H1 (cell line): ENCODE results near the gene MDC1. TPM values are rescaled to one million over a fixed set of nuclear protein-coding genes. Genes with fewer than 3 reads are reported as not detected.

Source experiments
- CTCF ChIA-PET: fragments of 300-600 bp; sonication (Branson Sonifier 250); formaldehyde crosslinking; loops from one replicate; lab custom pipeline; 2021; ENCODE audit not compliant: partially characterized antibody; lab: Charles Lee
- POLR2A ChIA-PET: fragments of 300-600 bp; sonication (Branson Sonifier 250); formaldehyde crosslinking; loops from one replicate; lab custom pipeline; 2021; ENCODE audit warnings: inconsistent platforms; ENCODE audit not compliant: partially characterized antibody; lab: Charles Lee
- DNase-seq, 2 experiments: peaks; one replicate each; pipeline versions ENCODE4 v3.0.0 to v3.0.0-alpha.2; 2010 to 2022; ENCODE audit warnings: low spot score in 2 of 2, low read depth in 1 of 2, mixed read lengths in 1 of 2
- FAIRE-seq: peaks from 2 replicates; lab custom pipeline; 2011; peaks lifted over from hg19 to GRCh38; lab: Jason Lieb, UNC
- H2AFZ ChIP-seq: 2 replicates; pipeline ENCODE4 v1.8.1; 2012; ENCODE audit warnings: low read length, inconsistent platforms
- H2AK5ac ChIP-seq: 2 replicates; pipeline ENCODE4 v1.6.1; 2013; ENCODE audit warnings: low read depth, low read length
- H2BK120ac ChIP-seq: replicated peaks from 2 replicates; pipeline ENCODE3; 2013; ENCODE audit warnings: low read depth, low read length, inconsistent platforms
- H2BK12ac ChIP-seq: 2 replicates; pipeline ENCODE4 v1.6.1; 2013; ENCODE audit warnings: low read depth, low read length
- H2BK15ac ChIP-seq: 2 replicates; pipeline ENCODE4 v1.6.1; 2013; ENCODE audit warnings: low read length
- H2BK20ac ChIP-seq: 2 replicates; pipeline ENCODE4 v1.6.1; 2013; ENCODE audit warnings: low read length
- H2BK5ac ChIP-seq: 2 replicates; pipeline ENCODE4 v1.6.1; 2013; ENCODE audit warnings: low read depth, low read length
- H3K14ac ChIP-seq: 2 replicates; pipeline ENCODE4 v1.6.1; 2013; ENCODE audit warnings: inconsistent platforms; ENCODE audit not compliant: insufficient read length
- H3K18ac ChIP-seq: 2 replicates; pipeline ENCODE4 v1.6.1; 2013; ENCODE audit warnings: low read length; ENCODE audit errors: extremely low read depth
- H3K23ac ChIP-seq: 2 replicates; pipeline ENCODE4 v1.6.1; 2013; ENCODE audit warnings: inconsistent platforms; ENCODE audit not compliant: insufficient read length
- H3K23me2 ChIP-seq: 2 replicates; pipeline ENCODE4 v1.6.1; 2013; ENCODE audit warnings: low read depth, low read length
- H3K27ac ChIP-seq: 2 replicates; pipeline ENCODE4 v1.6.1; 2011; ENCODE audit warnings: low read depth, low read length, inconsistent platforms
- H3K27me3 ChIP-seq, 4 experiments: replicated peaks in 1 of 4; 1 replicate in 1 of 4; 2 replicates in 3 of 4; pipeline versions ENCODE4 v1.6.1 to v1.8.1; 2011 to 2013; ENCODE audit warnings: low read length in 3 of 4, mild to moderate bottlenecking in 3 of 4, inconsistent platforms in 2 of 4, mixed read lengths in 2 of 4, moderate library complexity in 1 of 4; ENCODE audit not compliant: control insufficient read depth in 3 of 4, insufficient read depth in 3 of 4; ENCODE audit errors: extremely low read depth in 1 of 4
- H3K36me3 ChIP-seq, 4 experiments: 2 replicates each; pipeline versions ENCODE4 v1.6.1 to v1.8.1; 2011 to 2013; ENCODE audit warnings: mild to moderate bottlenecking in 4 of 4, low read length in 3 of 4, moderate library complexity in 2 of 4, control low read depth in 1 of 4, inconsistent platforms in 1 of 4; ENCODE audit not compliant: insufficient read depth in 4 of 4, control insufficient read depth in 2 of 4
- H3K4ac ChIP-seq: replicated peaks from 2 replicates; pipeline ENCODE3; 2013; ENCODE audit warnings: low read length, low read depth, mixed read lengths, inconsistent platforms; ENCODE audit not compliant: insufficient read length
- H3K4me1 ChIP-seq, 4 experiments: replicated peaks in 1 of 4; 1 replicate in 1 of 4; 2 replicates in 3 of 4; pipeline versions ENCODE4 v1.6.1 to v1.8.1; 2011 to 2013; ENCODE audit warnings: low read length in 3 of 4, inconsistent platforms in 2 of 4, mixed read lengths in 1 of 4; ENCODE audit not compliant: insufficient read depth in 4 of 4, control insufficient read depth in 3 of 4
- H3K4me2 ChIP-seq, 2 experiments: 2 replicates each; pipeline versions ENCODE4 v1.6.1 to v1.8.1; 2011 to 2013; ENCODE audit warnings: low read depth in 2 of 2, low read length in 2 of 2, control low read depth in 1 of 2, inconsistent platforms in 1 of 2, mild to moderate bottlenecking in 1 of 2; ENCODE audit not compliant: insufficient read depth in 1 of 2
- H3K4me3 ChIP-seq, 4 experiments: fragments of 200-600, 300-600 bp in 1 of 4; sonication (generic), shearing (Covaris generic), sonication (Bioruptor Twin) in 1 of 4; 2 replicates each; pipeline versions ENCODE4 v1.5.1 to v1.8.1; 2011 to 2016; ENCODE audit warnings: low read length in 4 of 4, low read depth in 3 of 4, control low read depth in 2 of 4, inconsistent platforms in 2 of 4, mild to moderate bottlenecking in 2 of 4, mixed read lengths in 1 of 4, moderate library complexity in 1 of 4; ENCODE audit not compliant: insufficient read depth in 2 of 4; ENCODE audit errors: extremely low read depth in 1 of 4
- H3K56ac ChIP-seq: replicated peaks from 2 replicates; pipeline ENCODE3; 2013; ENCODE audit warnings: low read depth, mild to moderate bottlenecking, mixed read lengths, low read length, inconsistent platforms; ENCODE audit not compliant: insufficient read length
- H3K79me1 ChIP-seq: 2 replicates; pipeline ENCODE4 v1.6.1; 2013; ENCODE audit warnings: low read depth, low read length, control low read depth
- H3K79me2 ChIP-seq, 2 experiments: 2 replicates each; pipeline versions ENCODE4 v1.6.1 to v1.8.1; 2012 to 2013; ENCODE audit warnings: low read length in 2 of 2, mild to moderate bottlenecking in 2 of 2, inconsistent platforms in 1 of 2; ENCODE audit not compliant: insufficient read depth in 2 of 2, control insufficient read depth in 1 of 2
- H3K9ac ChIP-seq, 4 experiments: replicated peaks in 1 of 4; 1 replicate in 1 of 4; 2 replicates in 3 of 4; pipeline versions ENCODE4 v1.6.1 to v1.8.1; 2011 to 2013; ENCODE audit warnings: low read depth in 3 of 4, low read length in 3 of 4, control low read depth in 2 of 4, mild to moderate bottlenecking in 2 of 4, moderate library complexity in 2 of 4, inconsistent platforms in 1 of 4; ENCODE audit errors: extremely low read depth in 1 of 4
- H3K9me3 ChIP-seq, 2 experiments: 2 replicates each; pipeline versions ENCODE4 v1.6.1 to v1.8.1; 2012 to 2013; ENCODE audit warnings: mild to moderate bottlenecking in 2 of 2, moderate library complexity in 2 of 2, control low read depth in 1 of 2, inconsistent platforms in 1 of 2, low read depth in 1 of 2, low read length in 1 of 2, mixed read lengths in 1 of 2; ENCODE audit not compliant: insufficient read depth in 2 of 2
- H4K20me1 ChIP-seq, 2 experiments: replicated peaks in 1 of 2; 2 replicates each; pipeline versions ENCODE3 to v1.8.1; 2011 to 2013; ENCODE audit warnings: inconsistent platforms in 2 of 2, low read length in 2 of 2, mild to moderate bottlenecking in 1 of 2; ENCODE audit not compliant: insufficient read depth in 2 of 2, control insufficient read depth in 1 of 2
- H4K5ac ChIP-seq: 2 replicates; pipeline ENCODE4 v1.6.1; 2013; ENCODE audit warnings: low read length, low read depth, mixed read lengths, inconsistent platforms; ENCODE audit not compliant: insufficient read length
- H4K8ac ChIP-seq: 2 replicates; pipeline ENCODE4 v1.8.0; 2013; ENCODE audit warnings: mild to moderate bottlenecking, moderate library complexity, low read length, inconsistent platforms; ENCODE audit not compliant: insufficient read depth; ENCODE audit errors: extremely low read depth
- H4K91ac ChIP-seq: replicated peaks from 2 replicates; pipeline ENCODE3; 2013; ENCODE audit warnings: low read length, mixed read lengths, inconsistent platforms; ENCODE audit not compliant: insufficient read length
- BRCA1 ChIP-seq: IDR thresholded peaks from 2 replicates; pipeline ENCODE4 v1.6.1; 2012; ENCODE audit warnings: low read depth, low read length, improper control_type of control experiment
- CEBPB ChIP-seq: IDR thresholded peaks from 2 replicates; pipeline ENCODE4 v1.6.1; 2012; ENCODE audit warnings: low read depth, low read length
- EGR1 ChIP-seq: IDR thresholded peaks from 2 replicates; pipeline ENCODE4 v1.6.1; 2011; ENCODE audit warnings: low read depth, low read length, borderline replicate concordance
- FOSL1 ChIP-seq: IDR thresholded peaks from 2 replicates; pipeline ENCODE4 v1.6.1; 2011; ENCODE audit warnings: mild to moderate bottlenecking, low read depth, low read length, moderate library complexity; ENCODE audit not compliant: insufficient read depth
- HDAC6 ChIP-seq: IDR thresholded peaks from one replicate; pipeline ENCODE4 v1.7.1; 2012; ENCODE audit warnings: low read depth, mild to moderate bottlenecking, inconsistent platforms, low read length, moderate library complexity
- KDM1A ChIP-seq: fragments of 200-600, 300-600 bp; sonication (generic); IDR thresholded peaks from 2 replicates; pipeline ENCODE4 v1.7.1; 2016; ENCODE audit warnings: mild to moderate bottlenecking, low read length, borderline replicate concordance
- KDM4A ChIP-seq: IDR thresholded peaks from one replicate; pipeline ENCODE4 v1.7.1; 2012; ENCODE audit warnings: low read depth, mild to moderate bottlenecking, moderate library complexity, low read length, inconsistent platforms; ENCODE audit not compliant: severe bottlenecking
- MAFK ChIP-seq: IDR thresholded peaks from 2 replicates; pipeline ENCODE4 v1.6.1; 2012; ENCODE audit warnings: low read depth, mild to moderate bottlenecking, improper control_type of control experiment, low read length
- NRF1 ChIP-seq: IDR thresholded peaks from 2 replicates; pipeline ENCODE4 v1.6.1; 2011; ENCODE audit warnings: mild to moderate bottlenecking, low read depth, low read length, improper control_type of control experiment
- POLR2A ChIP-seq, 2 experiments: IDR thresholded peaks; 1 replicate in 1 of 2; 2 replicates in 1 of 2; pipeline ENCODE4 v1.6.1; 2011; ENCODE audit warnings: low read depth in 2 of 2, low read length in 2 of 2, mild to moderate bottlenecking in 2 of 2; ENCODE audit errors: control extremely low read depth in 1 of 2
- RBBP5 ChIP-seq: IDR thresholded peaks from 2 replicates; pipeline ENCODE4 v1.7.1; 2012; ENCODE audit warnings: low read depth, mild to moderate bottlenecking, inconsistent platforms, low read length, moderate library complexity, borderline replicate concordance
- SIRT6 ChIP-seq: IDR thresholded peaks from one replicate; pipeline ENCODE4 v1.7.1; 2012; ENCODE audit warnings: low read length, inconsistent platforms
- WGBS, 2 experiments: shearing (Covaris generic) in 1 of 2; methylation state at CpG; one replicate each; pipeline versions ENCODE4 v1.1.6 to v1.1.7; 2013 to 2015; ENCODE audit warnings: low lambda C conversion rate in 2 of 2, mixed read lengths in 2 of 2, inconsistent platforms in 1 of 2, low coverage in 1 of 2, missing lambda C conversion rate in 1 of 2; ENCODE audit not compliant: insufficient replicate concordance in 2 of 2, insufficient coverage in 1 of 2, insufficient read length in 1 of 2; ENCODE audit errors: extremely low coverage in 1 of 2, missing lambda C conversion rate in 1 of 2; 5-methylcytosine and 5-hydroxymethylcytosine counted together
- polyA plus RNA-seq, 7 experiments: library from polyadenylated mRNA; depleted of rRNA in 3 of 7; stranded (reverse) in 5 of 7; unstranded in 2 of 7; fragments of >200 nt in 5 of 7; fragments of 200-250 nt in 2 of 7; gene quantifications; 1 replicate in 5 of 7; 2 replicates in 1 of 7; 4 replicates in 1 of 7; pipeline versions ENCODE4 v1.2.1 to v1.2.3, GENCODE V29; 2011 to 2013; ENCODE audit warnings: missing spikeins in 2 of 7, mixed read lengths in 2 of 7
- total RNA-seq: library from RNA; stranded (reverse); fragmentation: NEBNext Ultra II Directional; extraction: Animal tissue kit (Norgen Biotek cat#: 25700); gene quantifications from 2 replicates; pipeline ENCODE4 v1.2.1, GENCODE V29; 2021

Gene MDC1
- total and polyA plus RNA-seq, 2 of the 8 experiments (the other 6 are each of a cell fraction or from before 2014, with no cell fraction given), result 29.9 to 81.1 TPM

- Histone ChIP-seq H3K27ac (no peak within 1 kb of the TSS; the same call in none of the 2 replicates), H3K27me3 (no peaks in the 10 kb centered on the region), H4K8ac (peak within 1 kb of the TSS; percentile 62; the same call in 1 of the 2 replicates), H2BK120ac (no peak within 1 kb of the TSS), H3K18ac (peak within 1 kb of the TSS; percentile 98), H2BK20ac (0 out of 2 replicates have a peak within 1 kb of the TSS, but pooled peaks have one; percentile 15), H3K36me3 (no peaks in the 10 kb centered on the region; a peak in 1 of 8 replicates), H2AFZ (peak within 1 kb of the TSS; percentile 80), H3K4me3 (peak within 1 kb of the TSS; percentile 86 to 92 (median 88)), H3K9ac (peak within 1 kb of the TSS in 3 of 4 experiments; percentile 46 to 87 (median 58); a peak in 6 of 7 replicates), H4K91ac (peak within 1 kb of the TSS; percentile 99), H4K20me1 (no peaks in the 10 kb centered on the region), H3K14ac (no peak within 1 kb of the TSS), H2BK12ac (peak within 1 kb of the TSS; percentile 89; the same call in 1 of the 2 replicates), H2BK5ac (peak within 1 kb of the TSS; percentile 97), H3K4me2 (peak within 1 kb of the TSS; percentile 82 to 94), H3K23ac (no peak within 1 kb of the TSS), H3K79me1 (0 out of 2 replicates have a peak, but pooled peaks cover 4% of the 10 kb centered on the region), H3K4me1 (peaks cover 0 to 23% (median 17%) of the 10 kb centered on the region in 4 experiments; a peak in 6 of 7 replicates), H2BK15ac (peak within 1 kb of the TSS; percentile 92; the same call in 1 of the 2 replicates), H2AK5ac (peak within 1 kb of the TSS; percentile 69; the same call in 1 of the 2 replicates), H3K9me3 (no peaks in the 10 kb centered on the region), H3K56ac (peak within 1 kb of the TSS; percentile 95), H3K23me2 (peaks cover 13% of the 10 kb centered on the region), H4K5ac (peak within 1 kb of the TSS; percentile 100), H3K79me2 (peaks cover 0 to 3% of the 10 kb centered on the region in 2 experiments; a peak in 1 of 4 replicates), H3K4ac (peak within 1 kb of the TSS; percentile 66)
- POLR2A ChIA-PET, result interaction anchor here (0.9 to 26.7 kb wide), 10 partner anchors 9 to 80 kb away, joined by 3 to 732 read pairs (median 6); partner anchors contain the start of genes DHX16, FLOT1, IER3 and MDC1
- WGBS, 2 experiments, result 4% methylated on average over 26 of the region's 40 CpGs; no CpG with 5 or more reads in 1 of the 2 experiments
- FAIRE-seq, result no peak
- peak in 1 of 2 experiments; percentile 89 for DNase-seq
- CTCF ChIA-PET, result interaction anchor here (0.6 to 3.7 kb wide), 10 partner anchors 9 to 393 kb away, joined by 3 to 28 read pairs (median 7); partner anchors contain the start of gene MDC1
- TF ChIP-seq EGR1, result no peak
- no peak for TF ChIP-seq RBBP5
- TF ChIP-seq NRF1, result no peak
- TF ChIP-seq SIRT6, result no peak
- TF ChIP-seq KDM4A, result peak; percentile 66
- no peak for TF ChIP-seq HDAC6
- TF ChIP-seq CEBPB, result no peak
- no peak for TF ChIP-seq MAFK
- TF ChIP-seq BRCA1, result no peak
- peak in 1 of 2 experiments; percentile 41; a peak in 1 of 3 replicates for TF ChIP-seq POLR2A (IDR thresholded peaks at IDR 0.05; ENCODE audit: control extremely low read depth in 1 of 2, low read depth in 2 of 2, low read length in 2 of 2)
- TF ChIP-seq FOSL1, result no peak
- no peak for TF ChIP-seq KDM1A
Measured at GRCh38 chr6:30690403-30691207, 26.5 kb downstream of the MDC1 start, which contains the start of gene NRM. Gene NRM (minus strand): TSS chr6:30690984. CDS start chr6:30690974, 10 bp downstream.
